Skin epidermis (tissue), 12 donors: ENCODE data around the gene AFF3.
"Not testable (repeated sequence)": the region's sequence is repeated elsewhere in the genome, so short reads cannot be mapped to it uniquely, and the experiment has no call there.

ENCODE experiments used
- H3K27ac ChIP-seq, 21 experiments: fragments of 200-600 bp; sonication (generic) in 11 of 21; one replicate each; pipeline ENCODE4 v1.5.0; 2020; ENCODE audit warnings: mild to moderate bottlenecking in 3 of 21, inconsistent platforms in 2 of 21, moderate library complexity in 2 of 21
- H3K4me3 ChIP-seq, 7 experiments: fragments of 200-600 bp; sonication (generic) in 2 of 7; one replicate each; pipeline ENCODE4 v1.5.0; 2020; ENCODE audit warnings: inconsistent platforms in 2 of 7, mild to moderate bottlenecking in 2 of 7, moderate library complexity in 1 of 7

Gene AFF3

GRCh38 chr2:100142393-100142792 is at the start of gene AFF3:
TSS of gene AFF3 (minus strand) at chr2:100142590. CDS start at chr2:100104454, 38,136 bp downstream.
- Histone ChIP-seq H3K4me3 (peak within 1 kb of the TSS in 3 of 7 experiments; percentile 2 to 15 (median 8)), H3K27ac (peak within 1 kb of the TSS in 5 of 21 experiments; percentile 17 to 74 (median 49))

GRCh38 chr2:100189387-100189786 is 47.0 kb upstream of the AFF3 start:
- Histone ChIP-seq H3K4me3 (no peak overlapping the region), H3K27ac (no peak overlapping the region)

- no peak overlapping the region for H3K27ac ChIP-seq
- no peak overlapping the region for H3K4me3 ChIP-seq
Observed at GRCh38 chr2:100188326-100188725, 45.9 kb upstream of the AFF3 start.

GRCh38 chr2:100186126-100186525 is 43.7 kb upstream of the AFF3 start:
- H3K27ac ChIP-seq: no peak overlapping the region
- H3K4me3 ChIP-seq: no peak overlapping the region

- no peak overlapping the region for H3K4me3 ChIP-seq
- H3K27ac ChIP-seq: no peak overlapping the region
Observed at GRCh38 chr2:100185516-100185915, 43.1 kb upstream of the AFF3 start.

- H3K4me3 ChIP-seq: no peak overlapping the region
Observed at GRCh38 chr2:100185105-100185504, 42.7 kb upstream of the AFF3 start.

GRCh38 chr2:100184055-100184737 is 41.8 kb upstream of the AFF3 start:
- Histone ChIP-seq H3K27ac (no peak overlapping the region), H3K4me3 (no peak overlapping the region)

More at GRCh38 chr2:100185105-100185504, 42.7 kb upstream of the AFF3 start:
- H3K27ac ChIP-seq: peak overlapping the region in 1 of 21 experiments; percentile 20

- H3K27ac ChIP-seq: peak overlapping the region in 1 of 21 experiments; percentile 51
- H3K4me3 ChIP-seq: no peak overlapping the region
Observed at GRCh38 chr2:100182494-100183361, 40.3 kb upstream of the AFF3 start.

- Histone ChIP-seq H3K27ac (no peak overlapping the region), H3K4me3 (no peak overlapping the region)
Observed at GRCh38 chr2:100180503-100180902, 38.1 kb upstream of the AFF3 start.

GRCh38 chr2:100179806-100180205 is 37.4 kb upstream of the AFF3 start:
- Histone ChIP-seq H3K4me3 (no peak overlapping the region), H3K27ac (no peak overlapping the region)

GRCh38 chr2:100178864-100179263 is 36.5 kb upstream of the AFF3 start:
- H3K27ac ChIP-seq: no peak overlapping the region
- H3K4me3 ChIP-seq: no peak overlapping the region

- no peak overlapping the region for H3K27ac ChIP-seq
- no peak overlapping the region for H3K4me3 ChIP-seq
Observed at GRCh38 chr2:100178085-100178788, 35.8 kb upstream of the AFF3 start.

GRCh38 chr2:100176925-100177324 is 34.5 kb upstream of the AFF3 start:
- no peak overlapping the region for H3K27ac ChIP-seq

GRCh38 chr2:100174026-100174431 is 31.6 kb upstream of the AFF3 start:
- Histone ChIP-seq H3K4me3 (no peak overlapping the region), H3K27ac (peak overlapping the region in 2 of 21 experiments; percentile 28 to 38)

More at GRCh38 chr2:100176925-100177324, 34.5 kb upstream of the AFF3 start:
- no peak overlapping the region for H3K4me3 ChIP-seq

GRCh38 chr2:100166701-100167100 is 24.3 kb upstream of the AFF3 start:
- Histone ChIP-seq H3K4me3 (no peak overlapping the region), H3K27ac (no peak overlapping the region)

- no peak overlapping the region for H3K4me3 ChIP-seq
- H3K27ac ChIP-seq: no peak overlapping the region
Observed at GRCh38 chr2:100163605-100164004, 21.2 kb upstream of the AFF3 start.

- H3K27ac ChIP-seq: no peak overlapping the region
- no peak overlapping the region for H3K4me3 ChIP-seq
Observed at GRCh38 chr2:100161945-100162620, 19.7 kb upstream of the AFF3 start.

GRCh38 chr2:100160396-100160795 is 18.0 kb upstream of the AFF3 start:
- Histone ChIP-seq H3K27ac (no peak overlapping the region), H3K4me3 (no peak overlapping the region)

GRCh38 chr2:100151832-100152231 is 9.4 kb upstream of the AFF3 start:
- H3K27ac ChIP-seq: not testable (repeated sequence)

GRCh38 chr2:100151310-100151709 is 8.9 kb upstream of the AFF3 start:
- Histone ChIP-seq H3K27ac (no peak overlapping the region), H3K4me3 (no peak overlapping the region)

More at GRCh38 chr2:100151832-100152231, 9.4 kb upstream of the AFF3 start:
- not testable (repeated sequence) for H3K4me3 ChIP-seq
